ENCODE data around the gene TPST2.
A peak's percentile ranks its signal among the peaks of the same experiment; 100 is the strongest.

TPST2 gene

GRCh38 chr22:26610072-26610958 is 20.4 kb upstream of the TPST2 start:
- DNase-seq = peak; percentile 55

- DNase-seq = no peak
Measured at GRCh38 chr22:26609287-26609686, 19.4 kb upstream of the TPST2 start.

GRCh38 chr22:26608129-26608528 is 18.2 kb upstream of the TPST2 start:
- no peak for DNase-seq

GRCh38 chr22:26606611-26607010 is 16.7 kb upstream of the TPST2 start:
- no peak for DNase-seq

- no peak for DNase-seq
Measured at GRCh38 chr22:26604368-26604767, 14.4 kb upstream of the TPST2 start.

- no peak for DNase-seq
Measured at GRCh38 chr22:26602127-26602526, 12.2 kb upstream of the TPST2 start.

GRCh38 chr22:26601726-26602125 is 11.8 kb upstream of the TPST2 start:
- no peak for DNase-seq

GRCh38 chr22:26599505-26599904 is 9.6 kb upstream of the TPST2 start:
- DNase-seq = no peak

GRCh38 chr22:26597480-26597879 is 7.5 kb upstream of the TPST2 start:
- DNase-seq = no peak

- DNase-seq = no peak
Measured at GRCh38 chr22:26597026-26597425, 7.1 kb upstream of the TPST2 start.

GRCh38 chr22:26593763-26594162 is 3.8 kb upstream of the TPST2 start:
- no peak for DNase-seq

- DNase-seq = peak; percentile 15
Measured at GRCh38 chr22:26592421-26592891, 2.5 kb upstream of the TPST2 start.

- peak; percentile 24 for DNase-seq
Measured at GRCh38 chr22:26589367-26589844, 526 bp downstream of the TPST2 start.

GRCh38 chr22:26588729-26589366 is 1.1 kb downstream of the TPST2 start:
- no peak for DNase-seq

GRCh38 chr22:26587991-26588613 is 1.8 kb downstream of the TPST2 start:
- DNase-seq = no peak

- no peak for DNase-seq
Measured at GRCh38 chr22:26586556-26587325, 3.2 kb downstream of the TPST2 start.

- no peak for DNase-seq
Measured at GRCh38 chr22:26585104-26585790, 4.7 kb downstream of the TPST2 start.

- DNase-seq = no peak
Measured at GRCh38 chr22:26584010-26584409, 5.9 kb downstream of the TPST2 start.

- DNase-seq = no peak
Measured at GRCh38 chr22:26581633-26582168, 8.2 kb downstream of the TPST2 start.

GRCh38 chr22:26581026-26581425 is 8.9 kb downstream of the TPST2 start:
- DNase-seq = no peak

GRCh38 chr22:26580240-26580962 is 9.5 kb downstream of the TPST2 start:
- no peak for DNase-seq

Data from stimulated activated naive CD4-positive, alpha-beta T cell treated with Interleukin-2 at 50 U/mL for 16 hours (primary cell).